Liver (tissue), 9 donors: Measurements from ENCODE around the gene SLC16A11. TPM values are rescaled to one million over a fixed set of nuclear protein-coding genes. Genes with fewer than 3 reads are reported as not detected.

Experiments
- DNase-seq: peaks from one replicate; pipeline ENCODE4 v3.0.0-alpha.2; 2017; ENCODE audit warnings: low spot score
- H3K27ac ChIP-seq, 2 donors: one replicate each; pipeline ENCODE4 v1.7.0; 2013; ENCODE audit warnings: inconsistent platforms in 2 of 2, low read length in 2 of 2, control low read depth in 1 of 2, low read depth in 1 of 2, mild to moderate bottlenecking in 1 of 2
- H3K27me3 ChIP-seq, 4 donors: one replicate each; pipeline versions ENCODE4 v1.6.1 to v1.7.0; 2013; ENCODE audit warnings: low read length in 3 of 4, inconsistent platforms in 1 of 4, mild to moderate bottlenecking in 1 of 4, moderate library complexity in 1 of 4; ENCODE audit not compliant: control insufficient read depth in 4 of 4, insufficient read depth in 4 of 4
- H3K36me3 ChIP-seq, 4 donors: one replicate each; pipeline versions ENCODE4 v1.6.1 to v1.7.0; 2013; ENCODE audit warnings: low read length in 3 of 4, mild to moderate bottlenecking in 3 of 4, low read depth in 1 of 4, moderate library complexity in 1 of 4; ENCODE audit not compliant: control insufficient read depth in 4 of 4, insufficient read depth in 3 of 4
- H3K4me1 ChIP-seq, 4 donors: one replicate each; pipeline versions ENCODE4 v1.6.1 to v1.7.0; 2013; ENCODE audit warnings: low read length in 3 of 4, mild to moderate bottlenecking in 3 of 4, moderate library complexity in 1 of 4; ENCODE audit not compliant: control insufficient read depth in 4 of 4, insufficient read depth in 4 of 4
- H3K4me3 ChIP-seq, 3 donors: one replicate each; pipeline versions ENCODE4 v1.6.1 to v1.7.0; 2013; ENCODE audit warnings: low read length in 3 of 3, control low read depth in 1 of 3, low read depth in 1 of 3, mild to moderate bottlenecking in 1 of 3
- H3K9ac ChIP-seq, 2 donors: one replicate each; pipeline ENCODE4 v1.7.0; 2013; ENCODE audit warnings: low read length in 2 of 2, mild to moderate bottlenecking in 2 of 2, moderate library complexity in 2 of 2, control low read depth in 1 of 2, low read depth in 1 of 2
- H3K9me3 ChIP-seq, 4 donors: one replicate each; pipeline versions ENCODE4 v1.6.1 to v1.7.0; 2013; ENCODE audit warnings: low read length in 3 of 4; ENCODE audit not compliant: control insufficient read depth in 4 of 4
- CTCF ChIP-seq: fragments of 150-350 bp; IDR thresholded peaks from 2 replicates; pipeline ENCODE4 v1.5.1; 2017; ENCODE audit warnings: improper control_type of control experiment, low read depth, low read length; ENCODE audit not compliant: missing input control
- FOXA1 ChIP-seq: IDR thresholded peaks from 2 replicates; pipeline ENCODE4 v1.6.1; 2016; ENCODE audit warnings: antibody characterized with exemption
- FOXA2 ChIP-seq: IDR thresholded peaks from 2 replicates; pipeline ENCODE4 v1.6.1; 2016; ENCODE audit warnings: antibody characterized with exemption
- GABPA ChIP-seq, 2 donors: IDR thresholded peaks in 1 of 2; conservative IDR thresholded peaks in 1 of 2; 2 replicates each; pipeline ENCODE4 v1.6.1; 2016; ENCODE audit warnings: antibody characterized with exemption in 2 of 2, mild to moderate bottlenecking in 1 of 2, moderate library complexity in 1 of 2
- HNF4A ChIP-seq, 2 donors: conservative IDR thresholded peaks; 2 replicates each; pipeline ENCODE4 v1.6.1; 2016; ENCODE audit warnings: antibody characterized with exemption in 2 of 2, mild to moderate bottlenecking in 2 of 2
- HNF4G ChIP-seq: IDR thresholded peaks from 2 replicates; pipeline ENCODE4 v1.6.1; 2016; ENCODE audit warnings: antibody characterized with exemption
- JUND ChIP-seq, 2 donors: IDR thresholded peaks; 2 replicates each; pipeline ENCODE4 v1.6.1; 2016; ENCODE audit warnings: antibody characterized with exemption in 2 of 2
- NR2F2 ChIP-seq: IDR thresholded peaks from 2 replicates; pipeline ENCODE4 v1.6.1; 2016; ENCODE audit warnings: antibody characterized with exemption
- RAD21 ChIP-seq, 2 donors: IDR thresholded peaks; 2 replicates each; pipeline ENCODE4 v1.6.1; 2016; ENCODE audit warnings: antibody characterized with exemption in 2 of 2, mild to moderate bottlenecking in 2 of 2
- RXRA ChIP-seq, 2 donors: IDR thresholded peaks; 2 replicates each; pipeline ENCODE4 v1.6.1; 2017 to 2018; ENCODE audit warnings: antibody characterized with exemption in 2 of 2, mild to moderate bottlenecking in 1 of 2
- SP1 ChIP-seq: IDR thresholded peaks from 2 replicates; pipeline ENCODE4 v1.6.1; 2018; ENCODE audit warnings: antibody characterized with exemption, mild to moderate bottlenecking
- TAF1 ChIP-seq: conservative IDR thresholded peaks from 2 replicates; pipeline ENCODE4 v1.6.1; 2016; ENCODE audit warnings: antibody characterized with exemption, mild to moderate bottlenecking
- YY1 ChIP-seq: IDR thresholded peaks from 2 replicates; pipeline ENCODE4 v1.6.1; 2016; ENCODE audit warnings: antibody characterized with exemption, mild to moderate bottlenecking
- ZBTB33 ChIP-seq: IDR thresholded peaks from 2 replicates; pipeline ENCODE4 v1.6.1; 2016; ENCODE audit warnings: antibody characterized with exemption
- WGBS: extraction: QIAGEN DNeasy Blood & Tissue Kit; methylation state at CpG from one replicate; pipeline ENCODE4 v1.1.7; 2013; 5-methylcytosine and 5-hydroxymethylcytosine counted together
- polyA plus RNA-seq, 2 donors: library from polyadenylated mRNA; stranded (reverse) in 1 of 2; unstranded in 1 of 2; fragments of 200-250 nt in 1 of 2; fragments of >200 nt in 1 of 2; fragmentation: Nextera tagmentation in 1 of 2; extraction: Ambion mirVana in 1 of 2; gene quantifications; one replicate each; pipeline versions ENCODE4 v1.2.1 to v1.2.3, GENCODE V29; 2013 to 2015
- total RNA-seq, 2 donors: library from RNA; depleted of rRNA; stranded (reverse); fragments of >200 nt; gene quantifications; one replicate each; pipeline ENCODE4 v1.2.3, GENCODE V29; 2014
- TF ChIP-seq, protein P1 (sequence below): IDR thresholded peaks from 2 replicates; pipeline ENCODE4 v1.6.1; 2016; ENCODE audit warnings: antibody characterized with exemption
- TF ChIP-seq, protein P2 (sequence below): IDR thresholded peaks from 2 replicates; pipeline ENCODE4 v1.6.1; 2016; ENCODE audit warnings: antibody characterized with exemption
- donor health status: healthy.
- donor health status: healthy.
- donor health status: healthy.
- donor health status: healthy.
- donor health status: healthy.

SLC16A11 gene
- total and polyA plus RNA-seq, 4 donors = 1.7 to 8.2 (median 3.1) TPM

DNA sequence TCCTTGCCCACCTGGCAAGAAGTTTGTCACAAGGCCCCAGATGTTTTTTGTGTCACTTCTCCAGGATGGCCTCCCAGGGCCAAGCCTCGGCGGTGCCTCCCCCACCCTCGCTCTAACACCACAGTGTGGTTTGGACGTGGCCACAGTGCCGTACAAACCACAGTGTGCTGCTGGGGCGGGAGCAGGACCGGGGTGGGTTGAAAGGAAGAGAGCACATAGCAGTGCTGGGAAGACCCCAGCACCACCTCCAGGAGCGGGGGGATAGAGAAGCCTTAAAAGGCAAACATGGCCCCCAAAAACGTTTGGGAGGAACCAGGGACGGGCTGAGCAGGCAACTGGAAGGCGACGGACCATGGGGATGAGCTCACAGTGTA, 26.1 kb downstream of the SLC16A11 start:
- H3K4me1 ChIP-seq = peaks cover 12 to 45% (median 30%) of the 10 kb centered on the region in 4 donors
- WGBS = 79% methylated on average over 12 of the region's 12 CpGs
- H3K27ac ChIP-seq = peak overlapping the region; percentile 59 to 75
- peak; percentile 29 for DNase-seq
- no peak overlapping the region for H3K9ac ChIP-seq
- H3K4me3 ChIP-seq = no peak overlapping the region
- H3K36me3 ChIP-seq = no peaks in the 10 kb centered on the region
- H3K27me3 ChIP-seq = no peaks in the 10 kb centered on the region
- no peak for TF ChIP-seq YY1
- no peak for TF ChIP-seq GABPA (IDR thresholded peaks at IDR 0.05 in 1 of 2, conservative IDR thresholded peaks at IDR 0.05 in 1 of 2)
- no peak for TF ChIP-seq TAF1
- no peak for TF ChIP-seq HNF4A (conservative IDR thresholded peaks at IDR 0.05)
- no peak for TF ChIP-seq JUND (IDR thresholded peaks at IDR 0.05)
- no peaks in the 10 kb centered on the region for H3K9me3 ChIP-seq

DNA sequence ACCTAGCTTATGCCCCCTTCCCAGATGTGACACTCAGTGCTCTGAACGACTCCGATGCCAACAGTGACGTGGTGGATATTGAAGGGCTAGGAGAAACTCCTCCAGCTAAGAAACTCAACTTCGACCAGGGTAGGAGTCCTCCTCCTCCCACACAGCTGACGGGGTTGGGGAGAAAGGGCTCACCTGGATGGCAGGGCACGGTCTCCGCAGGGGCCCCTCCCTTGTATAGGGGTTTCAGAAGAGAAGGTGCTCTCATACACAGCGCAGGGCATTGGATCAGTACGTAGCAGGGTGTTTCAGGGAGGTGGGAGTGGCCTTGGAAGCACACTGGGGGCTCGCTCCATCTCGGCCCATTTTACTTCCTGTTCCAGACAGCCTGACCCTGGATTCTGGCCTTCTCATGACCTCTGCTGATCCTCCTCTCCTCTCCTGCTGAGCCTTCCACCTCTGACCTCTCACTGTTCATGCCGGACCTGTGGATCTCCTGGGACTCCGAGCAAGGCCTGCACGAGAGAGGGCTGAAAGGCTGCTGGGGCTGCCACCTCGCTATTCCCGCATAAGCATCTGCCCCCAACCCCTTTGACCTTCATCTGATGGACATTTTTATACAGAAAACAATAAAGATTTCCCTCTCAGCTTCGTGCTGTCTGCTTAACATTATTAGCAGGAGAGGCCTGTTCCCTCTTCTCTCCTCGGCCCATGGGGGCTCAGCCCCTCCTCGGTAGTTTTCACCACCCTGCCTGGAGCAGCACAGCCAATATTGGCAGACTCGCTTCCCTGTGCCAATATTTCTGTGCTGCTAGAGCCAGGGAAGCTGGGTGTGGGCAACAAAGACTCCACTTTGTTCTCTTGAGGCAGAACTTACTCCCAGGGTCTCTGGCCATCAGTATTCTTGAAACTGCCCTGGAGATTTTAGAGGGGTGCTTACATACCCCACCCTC, 26.7 kb downstream of the SLC16A11 start:
- H3K9ac ChIP-seq = no peak overlapping the region
- peak; percentile 34 for DNase-seq
- 81% methylated on average over 20 of the region's 20 CpGs for WGBS
- H3K27ac ChIP-seq = peak overlapping the region; percentile 59 to 75
- peaks cover 11 to 39% (median 25%) of the 10 kb centered on the region in 4 donors for H3K4me1 ChIP-seq
- TF ChIP-seq ZBTB33 = no peak
- TF ChIP-seq NR2F2 = peak; percentile 52
- TF ChIP-seq, protein P1, sequence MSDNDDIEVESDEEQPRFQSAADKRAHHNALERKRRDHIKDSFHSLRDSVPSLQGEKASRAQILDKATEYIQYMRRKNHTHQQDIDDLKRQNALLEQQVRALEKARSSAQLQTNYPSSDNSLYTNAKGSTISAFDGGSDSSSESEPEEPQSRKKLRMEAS = no peak
- TF ChIP-seq HNF4A (conservative IDR thresholded peaks at IDR 0.05) = no peak
- H3K9me3 ChIP-seq = no peaks in the 10 kb centered on the region
- no peaks in the 10 kb centered on the region for H3K27me3 ChIP-seq
- H3K4me3 ChIP-seq = no peak overlapping the region
- H3K36me3 ChIP-seq = no peaks in the 10 kb centered on the region

DNA sequence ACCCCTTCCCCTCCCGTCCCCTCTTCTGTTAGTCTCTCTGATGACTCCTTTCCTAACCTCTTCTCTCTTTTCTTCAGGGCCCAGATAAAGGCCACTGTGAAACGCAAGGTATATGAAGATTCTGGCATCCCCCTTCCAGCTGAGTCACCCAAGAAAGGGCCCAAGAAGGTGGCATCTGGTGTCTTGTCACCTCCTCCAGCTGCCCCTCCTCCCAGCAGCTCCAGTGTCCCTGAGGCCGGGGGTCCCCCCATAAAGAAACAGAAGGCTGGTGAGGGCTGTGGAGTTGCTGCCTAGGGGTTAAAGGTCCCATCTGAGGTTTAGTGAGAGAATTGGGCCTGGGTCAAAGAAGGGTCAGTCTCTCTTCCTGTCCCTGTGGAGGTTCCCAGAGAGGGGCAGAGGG, 27.5 kb downstream of the SLC16A11 start:
- WGBS = 87% methylated on average over 3 of the region's 3 CpGs
- DNase-seq = peak; percentile 30
- TF ChIP-seq CTCF (no peak), RXRA (IDR thresholded peaks at IDR 0.05) (no peak), HNF4G (no peak), GABPA (IDR thresholded peaks at IDR 0.05 in 1 of 2, conservative IDR thresholded peaks at IDR 0.05 in 1 of 2) (no peak), SP1 (no peak), TAF1 (no peak), FOXA1 (no peak), RAD21 (IDR thresholded peaks at IDR 0.05) (no peak), HNF4A (conservative IDR thresholded peaks at IDR 0.05) (no peak), YY1 (no peak), JUND (IDR thresholded peaks at IDR 0.05) (no peak), FOXA2 (no peak), NR2F2 (no peak), ZBTB33 (no peak)
- TF ChIP-seq, protein P1 = no peak
- TF ChIP-seq, protein P2, sequence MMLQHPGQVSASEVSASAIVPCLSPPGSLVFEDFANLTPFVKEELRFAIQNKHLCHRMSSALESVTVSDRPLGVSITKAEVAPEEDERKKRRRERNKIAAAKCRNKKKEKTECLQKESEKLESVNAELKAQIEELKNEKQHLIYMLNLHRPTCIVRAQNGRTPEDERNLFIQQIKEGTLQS = no peak

More for the DNA sequence above, 27.5 kb downstream of the SLC16A11 start:
- no peak overlapping the region for H3K4me3 ChIP-seq
- H3K9ac ChIP-seq = no peak overlapping the region
- H3K9me3 ChIP-seq = no peaks in the 10 kb centered on the region
- no peaks in the 10 kb centered on the region for H3K27me3 ChIP-seq
- H3K27ac ChIP-seq = no peak overlapping the region
- peaks cover 8 to 38% (median 23%) of the 10 kb centered on the region in 4 donors for H3K4me1 ChIP-seq
- H3K36me3 ChIP-seq = no peaks in the 10 kb centered on the region
